Stimulated activated naive CD8-positive, alpha-beta T cell treated with anti-CD3 and anti-CD28 coated beads, Interleukin-15, amount 100 ng/mL, for 72 hours (primary cell): ENCODE measurements around the gene SEMA4C.

Source experiments
- ATAC-seq: fragments of 150-1000 bp; cut with Tn5 transposase; 2 replicates; pipeline ENCODE4 v1.10.0; 2021; ENCODE audit warnings: mild to moderate bottlenecking, moderate library complexity
- DNase-seq, 2 donors: peaks; one replicate each; pipeline ENCODE4 v3.0.0; 2021 to 2022
- H3K27ac Mint-ChIP-seq, 2 donors: one replicate each; pipeline ENCODE4 v1.8.0; 2022; ENCODE audit warnings: mild to moderate bottlenecking in 2 of 2, mixed read lengths in 2 of 2, moderate library complexity in 2 of 2
- H3K27me3 Mint-ChIP-seq: one replicate; pipeline ENCODE4 v1.8.0; 2022; ENCODE audit warnings: mixed read lengths
- H3K4me1 Mint-ChIP-seq: one replicate; pipeline ENCODE4 v1.8.0; 2022; ENCODE audit warnings: mild to moderate bottlenecking, mixed read lengths
- H3K4me3 Mint-ChIP-seq, 2 donors: one replicate each; pipeline ENCODE4 v1.8.0; 2022; ENCODE audit warnings: mild to moderate bottlenecking in 2 of 2, mixed read lengths in 2 of 2, moderate library complexity in 1 of 2
- H3K9me3 Mint-ChIP-seq, 2 donors: one replicate each; pipeline ENCODE4 v1.8.0; 2022; ENCODE audit warnings: mixed read lengths in 2 of 2

Gene SEMA4C

DNA sequence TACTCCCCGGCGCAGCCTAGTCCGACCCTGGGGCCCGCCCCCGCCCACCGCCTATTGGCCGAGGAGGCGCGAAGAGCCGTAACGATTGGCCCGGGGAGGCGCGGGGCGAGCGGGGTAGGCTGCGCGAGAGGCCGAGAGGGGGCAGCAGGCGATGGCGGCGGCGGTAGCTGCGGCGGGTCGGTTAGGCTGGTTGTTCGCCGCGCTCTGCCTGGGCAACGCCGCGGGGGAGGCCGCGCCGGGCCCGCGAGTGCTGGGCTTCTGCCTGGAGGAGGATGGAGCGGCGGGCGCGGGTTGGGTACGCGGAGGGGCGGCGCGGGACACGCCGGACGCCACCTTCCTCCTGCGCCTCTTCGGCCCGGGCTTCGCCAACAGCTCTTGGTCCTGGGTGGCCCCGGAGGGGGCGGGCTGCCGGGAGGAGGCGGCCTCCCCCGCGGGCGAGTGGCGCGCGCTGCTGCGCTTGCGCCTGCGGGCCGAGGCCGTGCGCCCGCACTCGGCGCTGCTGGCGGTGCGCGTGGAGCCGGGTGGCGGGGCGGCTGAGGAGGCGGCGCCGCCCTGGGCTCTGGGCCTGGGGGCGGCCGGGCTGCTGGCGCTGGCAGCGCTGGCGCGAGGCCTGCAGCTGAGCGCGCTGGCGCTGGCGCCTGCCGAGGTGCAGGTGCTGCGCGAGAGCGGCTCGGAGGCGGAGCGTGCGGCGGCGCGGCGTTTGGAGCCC, 53.6 kb downstream of the SEMA4C start, which contains the start of gene CNNM3:
CNNM3 (plus strand) TSS at position 142 of the 709 bp plus-strand sequence; CDS start at position 152, 10 bp downstream.
- Mint-ChIP-seq H3K27me3 (no peaks in the 10 kb centered on the region), H3K27ac (peak within 1 kb of the TSS in 1 of 2 donors; percentile 21), H3K4me3 (peak within 1 kb of the TSS; percentile 84 to 89), H3K9me3 (no peaks in the 10 kb centered on the region), H3K4me1 (peaks cover 60% of the 10 kb centered on the region)
- ATAC-seq, result peak; percentile 95
- DNase-seq, result peak; percentile 96 to 97

DNA sequence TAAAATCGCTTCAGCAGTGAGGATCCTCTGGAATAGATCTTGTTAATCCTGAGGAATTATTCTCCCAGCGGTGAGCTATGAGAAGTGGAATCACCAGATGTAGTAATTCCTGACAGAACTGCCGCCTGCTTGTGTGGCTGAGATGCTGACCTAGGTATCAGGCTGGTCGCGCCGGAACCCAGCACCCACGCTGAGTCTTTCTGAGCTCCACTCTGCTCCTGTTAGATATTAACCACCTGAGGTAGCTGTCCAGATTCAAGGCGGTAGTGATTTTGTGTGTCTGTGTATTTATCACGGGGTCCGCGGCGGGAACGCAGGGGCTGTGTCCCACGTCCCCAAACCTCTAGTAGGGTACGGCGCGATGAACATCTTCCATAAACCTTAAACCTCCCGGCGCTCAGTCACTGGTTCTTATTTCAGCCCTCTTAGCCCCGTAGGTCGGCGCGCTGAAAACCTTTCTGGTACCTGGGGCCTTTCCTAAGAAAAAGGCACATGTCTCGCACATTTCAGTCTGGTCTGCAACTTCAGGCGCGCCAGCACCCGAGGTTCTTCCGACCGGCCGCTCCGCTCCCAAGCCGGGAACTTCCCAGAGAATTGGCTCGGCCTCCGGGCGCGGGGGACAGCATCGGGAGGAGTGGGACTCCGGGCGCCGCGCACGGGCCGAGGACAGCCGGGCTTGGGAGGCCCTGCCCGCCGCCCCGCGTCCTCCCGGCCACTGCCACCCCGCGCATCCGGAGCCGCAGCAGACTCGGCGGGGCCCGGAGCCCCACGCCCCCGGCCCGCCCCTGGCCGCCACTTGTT, 54.4 kb downstream of the SEMA4C start:
- Mint-ChIP-seq H3K9me3 (no peaks in the 10 kb centered on the region), H3K4me1 (peaks cover 52% of the 10 kb centered on the region), H3K4me3 (peak overlapping the region; percentile 84 to 89), H3K27ac (peak overlapping the region in 1 of 2 donors; percentile 21), H3K27me3 (no peaks in the 10 kb centered on the region)
- ATAC-seq (peak; percentile 5), DNase-seq (peak in 1 of 2 donors; percentile 24)

DNA sequence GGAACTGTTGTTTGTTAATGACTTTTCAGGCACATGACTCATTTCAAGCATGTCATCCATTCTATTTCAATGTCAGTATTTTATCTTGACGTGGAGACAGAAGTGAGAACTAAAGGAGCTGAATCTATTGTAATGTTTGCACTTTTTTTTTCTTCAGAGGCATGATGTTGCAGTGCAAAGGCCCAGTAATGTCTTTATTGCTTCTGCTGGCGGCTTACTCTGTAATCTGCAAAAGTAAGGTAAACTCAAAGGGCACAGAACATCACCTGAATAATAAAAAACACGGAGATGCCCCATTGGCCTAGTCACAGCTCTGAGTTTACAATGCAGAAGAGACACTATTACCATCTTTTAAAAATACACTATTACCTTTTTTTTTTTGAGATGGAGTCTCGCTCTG, 56.2 kb downstream of the SEMA4C start:
- DNase-seq, result no peak
- no peak overlapping the region for H3K27ac Mint-ChIP-seq
- peaks cover 34% of the 10 kb centered on the region for H3K4me1 Mint-ChIP-seq
- H3K4me3 Mint-ChIP-seq, result no peak overlapping the region
- ATAC-seq, result no peak
- H3K27me3 Mint-ChIP-seq, result no peaks in the 10 kb centered on the region
- H3K9me3 Mint-ChIP-seq, result no peaks in the 10 kb centered on the region

DNA sequence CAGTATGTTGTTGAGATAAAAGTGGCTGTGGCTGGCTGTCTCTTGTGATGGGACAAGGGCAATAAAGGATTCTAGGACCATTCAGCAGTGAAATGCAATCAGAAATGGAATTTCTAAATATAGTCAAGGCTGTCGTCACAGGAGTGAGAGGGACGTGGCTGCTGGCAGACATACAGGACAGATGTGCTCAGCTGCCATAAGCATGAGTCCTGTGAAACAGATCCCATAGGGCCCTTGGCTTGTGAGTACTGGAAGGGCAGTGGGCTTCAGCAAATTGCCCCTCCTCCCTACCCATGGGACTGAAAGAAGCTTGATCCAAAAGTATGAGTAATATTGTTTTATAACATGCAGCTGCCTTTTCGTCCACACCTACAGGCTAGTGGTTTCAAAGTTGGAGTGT, 58.0 kb downstream of the SEMA4C start:
- Mint-ChIP-seq H3K9me3 (no peaks in the 10 kb centered on the region), H3K4me3 (no peak overlapping the region), H3K27me3 (no peaks in the 10 kb centered on the region), H3K27ac (no peak overlapping the region), H3K4me1 (peaks cover 19% of the 10 kb centered on the region)
- ATAC-seq, result no peak
- no peak for DNase-seq

DNA sequence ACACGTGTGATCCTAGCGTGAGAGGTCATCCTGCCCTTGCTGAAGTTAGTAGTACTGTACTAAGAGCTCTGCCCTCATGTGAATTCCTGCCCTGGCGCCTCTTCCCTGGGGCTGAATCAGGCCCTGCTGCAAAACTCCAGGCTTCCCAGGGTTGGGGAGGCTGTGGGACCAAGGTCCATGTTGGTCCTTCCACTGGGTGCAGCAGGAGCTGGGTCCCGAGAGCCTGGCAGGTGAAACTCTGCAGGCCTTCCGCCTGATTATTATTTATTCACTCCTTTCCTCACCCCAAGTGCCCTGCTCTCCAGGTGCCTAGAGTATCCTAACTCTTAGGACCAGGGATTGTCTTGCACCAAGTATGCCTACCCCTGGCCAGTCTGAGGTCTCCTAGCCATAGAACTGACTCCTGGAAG, 59.1 kb downstream of the SEMA4C start:
- Mint-ChIP-seq H3K4me3 (no peak overlapping the region), H3K27me3 (no peaks in the 10 kb centered on the region), H3K9me3 (no peaks in the 10 kb centered on the region), H3K4me1 (peaks cover 27% of the 10 kb centered on the region), H3K27ac (no peak overlapping the region)
- DNase-seq (no peak), ATAC-seq (no peak)

DNA sequence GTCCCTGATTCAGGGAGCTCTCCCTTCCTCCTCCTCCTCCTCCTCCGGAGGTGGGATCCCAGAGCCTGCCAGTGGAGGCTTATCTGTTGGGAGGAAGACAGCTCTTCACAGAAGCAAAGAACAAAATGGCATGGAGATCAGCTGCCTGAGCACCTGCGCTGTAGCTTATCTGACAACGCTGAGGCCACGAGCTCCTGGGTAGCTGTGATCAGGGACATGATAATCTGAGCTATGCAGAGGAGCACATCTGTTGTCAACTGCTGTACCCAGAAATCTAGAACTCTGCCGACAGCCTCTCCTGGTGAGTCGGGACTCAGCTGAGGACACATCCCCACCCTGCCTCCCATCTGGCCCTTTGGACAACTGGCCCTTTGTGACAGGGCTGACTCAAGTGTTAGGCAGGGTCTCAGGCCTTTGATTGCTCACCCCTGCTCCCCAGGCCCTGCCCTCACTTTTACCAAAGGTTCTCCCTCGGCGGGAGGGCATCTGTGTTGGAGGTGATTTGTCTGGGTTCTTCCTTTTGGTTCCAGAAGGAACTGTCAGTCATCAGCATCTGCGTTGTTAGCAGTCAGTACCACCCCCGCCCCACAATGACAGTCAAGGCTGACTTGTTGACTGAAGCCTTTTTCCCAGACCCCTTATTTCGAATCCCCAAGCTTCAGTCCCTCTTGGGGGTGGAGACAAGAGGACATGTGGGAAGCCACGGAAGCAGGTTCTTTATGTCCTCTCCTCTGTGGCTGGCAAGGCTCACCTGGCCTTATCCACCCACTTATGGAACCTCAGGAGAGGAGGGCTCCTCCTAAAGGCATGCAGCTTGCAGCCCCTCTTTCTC, 59.7 kb downstream of the SEMA4C start:
- DNase-seq, result no peak
- Mint-ChIP-seq H3K4me1 (peaks cover 22% of the 10 kb centered on the region), H3K4me3 (no peak overlapping the region), H3K27me3 (no peaks in the 10 kb centered on the region), H3K9me3 (no peaks in the 10 kb centered on the region), H3K27ac (no peak overlapping the region)
- ATAC-seq, result no peak
